ENCODE results near the gene MRPL58.
"Not testable (repeated sequence)": the region's sequence is repeated elsewhere in the genome, so short reads cannot be mapped to it uniquely, and the experiment has no call there.

The MRPL58 gene

GRCh38 chr17:74987909-74988711, 24.4 kb upstream of the MRPL58 start:
- DNase-seq = peak; percentile 9

GRCh38 chr17:74990581-74991105, 21.8 kb upstream of the MRPL58 start:
- DNase-seq = no peak

GRCh38 chr17:74992223-74992622, 20.2 kb upstream of the MRPL58 start:
- DNase-seq = no peak

GRCh38 chr17:74994440-74994839, 18.0 kb upstream of the MRPL58 start:
- no peak for DNase-seq

GRCh38 chr17:74995847-74996246, 16.6 kb upstream of the MRPL58 start:
- no peak for DNase-seq

GRCh38 chr17:74998783-74999182, 13.7 kb upstream of the MRPL58 start:
- DNase-seq = no peak

- no peak for DNase-seq
Observed at GRCh38 chr17:74999523-74999922, 12.9 kb upstream of the MRPL58 start.

GRCh38 chr17:75001915-75002843, 10.3 kb upstream of the MRPL58 start:
- DNase-seq = no peak

- DNase-seq = no peak
Observed at GRCh38 chr17:75003070-75003956, 9.2 kb upstream of the MRPL58 start.

GRCh38 chr17:75003957-75004355, 8.5 kb upstream of the MRPL58 start:
- no peak for DNase-seq

GRCh38 chr17:75004371-75004770, 8.1 kb upstream of the MRPL58 start:
- no peak for DNase-seq

GRCh38 chr17:75005291-75005690, 7.2 kb upstream of the MRPL58 start:
- no peak for DNase-seq

- DNase-seq = not testable (repeated sequence)
Observed at GRCh38 chr17:75006084-75006483, 6.4 kb upstream of the MRPL58 start.

- DNase-seq = no peak
Observed at GRCh38 chr17:75006653-75007052, 5.8 kb upstream of the MRPL58 start.

- no peak for DNase-seq
Observed at GRCh38 chr17:75008373-75008772, 4.1 kb upstream of the MRPL58 start.

- no peak for DNase-seq
Observed at GRCh38 chr17:75009139-75009724, 3.2 kb upstream of the MRPL58 start.

- no peak for DNase-seq
Observed at GRCh38 chr17:75010683-75011400, 1.6 kb upstream of the MRPL58 start.

- DNase-seq = no peak
Observed at GRCh38 chr17:75011401-75012095, 922 bp upstream of the MRPL58 start.

GRCh38 chr17:75012096-75012345, 449 bp upstream of the MRPL58 start:
- no peak for DNase-seq

- no peak for DNase-seq
Observed at GRCh38 chr17:75013092-75013559, 656 bp downstream of the MRPL58 start.

- DNase-seq = no peak
Observed at GRCh38 chr17:75019146-75019545, 6.7 kb downstream of the MRPL58 start.

Measured in stimulated activated naive CD4-positive, alpha-beta T cell treated with Interleukin-2 at 50 U/mL for 16 hours (primary cell).